OCI-LY7 (cell line): ENCODE data around the gene MYEOV.

Experiments
- CTCF ChIP-seq: fragments of 200-600 bp; sonication (generic); conservative IDR thresholded peaks from 2 replicates; pipeline ENCODE4 v1.5.1; 2014; ENCODE audit warnings: mild to moderate bottlenecking, antibody characterized with exemption, low read length, moderate library complexity, mixed read lengths
- EZH2phosphoT487 ChIP-seq: fragments of 200-600 bp; sonication (generic); IDR thresholded peaks from 2 replicates; pipeline ENCODE4 v1.6.1; 2018; ENCODE audit warnings: low read depth, borderline replicate concordance, mild to moderate bottlenecking, mixed run types, antibody characterized with exemption, low read length, moderate library complexity, mixed read lengths

- TF ChIP-seq CTCF (no peak), EZH2phosphoT487 (no peak)
These were observed 4.5 kb downstream of the MYEOV start for GRCh38 chr11:69298267-69299022.
